ENCODE results near the gene SCD5.
"Not testable (repeated sequence)": the region's sequence is repeated elsewhere in the genome, so short reads cannot be mapped to it uniquely, and the experiment has no call there.

The SCD5 gene

GRCh38 chr4:82798168-82799005 is at the start of gene SCD5:
Gene SCD5, minus strand, starts transcription at chr4:82798796. Its CDS starts 259 bp downstream, at chr4:82798537.
- Histone ChIP-seq H3K4me3 (ENCODE audit: low read depth, low read length) (peak within 1 kb of the TSS; percentile 64), H3K9me3 (ENCODE audit: control insufficient read depth, insufficient read depth, low read length) (no peaks in the 10 kb centered on the region), H3K36me3 (ENCODE audit: control insufficient read depth, insufficient read depth, low read length) (no peaks in the 10 kb centered on the region), H3K4me1 (ENCODE audit: control insufficient read depth, insufficient read depth, low read length) (peaks cover 13% of the 10 kb centered on the region), H3K27ac (ENCODE audit: low read depth, low read length) (no peak within 1 kb of the TSS), H3K9ac (ENCODE audit: low read depth, low read length) (no peak within 1 kb of the TSS), H3K27me3 (ENCODE audit: control insufficient read depth, insufficient read depth, low read length) (peaks cover 100% of the 10 kb centered on the region)

- Histone ChIP-seq H3K9me3 (ENCODE audit: control insufficient read depth, insufficient read depth, low read length) (no peaks in the 10 kb centered on the region), H3K36me3 (ENCODE audit: control insufficient read depth, insufficient read depth, low read length) (peaks cover 79% of the 10 kb centered on the region), H3K9ac (ENCODE audit: low read depth, low read length) (no peak overlapping the region), H3K27me3 (ENCODE audit: control insufficient read depth, insufficient read depth, low read length) (no peaks in the 10 kb centered on the region), H3K4me1 (ENCODE audit: control insufficient read depth, insufficient read depth, low read length) (no peaks in the 10 kb centered on the region), H3K4me3 (ENCODE audit: low read depth, low read length) (no peak overlapping the region), H3K27ac (ENCODE audit: low read depth, low read length) (no peak overlapping the region)
Observed at GRCh38 chr4:82842593-82842992, 44.0 kb upstream of the SCD5 start.

GRCh38 chr4:82839624-82840023 is 41.0 kb upstream of the SCD5 start:
- no peak overlapping the region for H3K27ac ChIP-seq (ENCODE audit: low read depth, low read length)
- H3K9me3 ChIP-seq (ENCODE audit: control insufficient read depth, insufficient read depth, low read length): no peaks in the 10 kb centered on the region
- no peaks in the 10 kb centered on the region for H3K27me3 ChIP-seq (ENCODE audit: control insufficient read depth, insufficient read depth, low read length)
- H3K4me3 ChIP-seq (ENCODE audit: low read depth, low read length): no peak overlapping the region
- no peak overlapping the region for H3K9ac ChIP-seq (ENCODE audit: low read depth, low read length)
- peaks cover 66% of the 10 kb centered on the region for H3K36me3 ChIP-seq (ENCODE audit: control insufficient read depth, insufficient read depth, low read length)
- no peaks in the 10 kb centered on the region for H3K4me1 ChIP-seq (ENCODE audit: control insufficient read depth, insufficient read depth, low read length)

GRCh38 chr4:82833696-82834313 is 35.2 kb upstream of the SCD5 start:
- Histone ChIP-seq H3K36me3 (ENCODE audit: control insufficient read depth, insufficient read depth, low read length) (peaks cover 54% of the 10 kb centered on the region), H3K9me3 (ENCODE audit: control insufficient read depth, insufficient read depth, low read length) (no peaks in the 10 kb centered on the region), H3K4me3 (ENCODE audit: low read depth, low read length) (no peak overlapping the region), H3K27me3 (ENCODE audit: control insufficient read depth, insufficient read depth, low read length) (no peaks in the 10 kb centered on the region), H3K9ac (ENCODE audit: low read depth, low read length) (no peak overlapping the region), H3K4me1 (ENCODE audit: control insufficient read depth, insufficient read depth, low read length) (no peaks in the 10 kb centered on the region), H3K27ac (ENCODE audit: low read depth, low read length) (no peak overlapping the region)

- not testable (repeated sequence) for H3K27me3 ChIP-seq (ENCODE audit: control insufficient read depth, insufficient read depth, low read length); H3K9ac ChIP-seq (ENCODE audit: low read depth, low read length); H3K4me1 ChIP-seq (ENCODE audit: control insufficient read depth, insufficient read depth, low read length); H3K9me3 ChIP-seq (ENCODE audit: control insufficient read depth, insufficient read depth, low read length); H3K27ac ChIP-seq (ENCODE audit: low read depth, low read length); H3K4me3 ChIP-seq (ENCODE audit: low read depth, low read length)
- H3K36me3 ChIP-seq (ENCODE audit: control insufficient read depth, insufficient read depth, low read length): peaks cover 54% of the 10 kb centered on the region
Observed at GRCh38 chr4:82833060-82833459, 34.5 kb upstream of the SCD5 start.

- no peak overlapping the region for H3K4me3 ChIP-seq (ENCODE audit: low read depth, low read length)
- H3K27me3 ChIP-seq (ENCODE audit: control insufficient read depth, insufficient read depth, low read length): no peaks in the 10 kb centered on the region
- H3K9me3 ChIP-seq (ENCODE audit: control insufficient read depth, insufficient read depth, low read length): no peaks in the 10 kb centered on the region
- no peak overlapping the region for H3K27ac ChIP-seq (ENCODE audit: low read depth, low read length)
- peaks cover 97% of the 10 kb centered on the region for H3K36me3 ChIP-seq (ENCODE audit: control insufficient read depth, insufficient read depth, low read length)
- no peaks in the 10 kb centered on the region for H3K4me1 ChIP-seq (ENCODE audit: control insufficient read depth, insufficient read depth, low read length)
- H3K9ac ChIP-seq (ENCODE audit: low read depth, low read length): no peak overlapping the region
Observed at GRCh38 chr4:82825425-82825824, 26.8 kb upstream of the SCD5 start.

GRCh38 chr4:82823062-82823461 is 24.5 kb upstream of the SCD5 start:
- H3K27ac ChIP-seq (ENCODE audit: low read depth, low read length): no peak overlapping the region
- H3K4me1 ChIP-seq (ENCODE audit: control insufficient read depth, insufficient read depth, low read length): no peaks in the 10 kb centered on the region
- no peak overlapping the region for H3K9ac ChIP-seq (ENCODE audit: low read depth, low read length)
- H3K36me3 ChIP-seq (ENCODE audit: control insufficient read depth, insufficient read depth, low read length): peaks cover 95% of the 10 kb centered on the region
- H3K4me3 ChIP-seq (ENCODE audit: low read depth, low read length): no peak overlapping the region
- H3K9me3 ChIP-seq (ENCODE audit: control insufficient read depth, insufficient read depth, low read length): no peaks in the 10 kb centered on the region
- H3K27me3 ChIP-seq (ENCODE audit: control insufficient read depth, insufficient read depth, low read length): no peaks in the 10 kb centered on the region

- no peak overlapping the region for H3K9ac ChIP-seq (ENCODE audit: low read depth, low read length)
- no peaks in the 10 kb centered on the region for H3K27me3 ChIP-seq (ENCODE audit: control insufficient read depth, insufficient read depth, low read length)
- H3K27ac ChIP-seq (ENCODE audit: low read depth, low read length): no peak overlapping the region
- H3K4me1 ChIP-seq (ENCODE audit: control insufficient read depth, insufficient read depth, low read length): no peaks in the 10 kb centered on the region
- H3K9me3 ChIP-seq (ENCODE audit: control insufficient read depth, insufficient read depth, low read length): no peaks in the 10 kb centered on the region
- H3K36me3 ChIP-seq (ENCODE audit: control insufficient read depth, insufficient read depth, low read length): peaks cover 76% of the 10 kb centered on the region
- no peak overlapping the region for H3K4me3 ChIP-seq (ENCODE audit: low read depth, low read length)
Observed at GRCh38 chr4:82820689-82821088, 22.1 kb upstream of the SCD5 start.

GRCh38 chr4:82818664-82819662 is 20.4 kb upstream of the SCD5 start:
- Histone ChIP-seq H3K4me3 (ENCODE audit: low read depth, low read length) (no peak overlapping the region), H3K36me3 (ENCODE audit: control insufficient read depth, insufficient read depth, low read length) (peaks cover 59% of the 10 kb centered on the region), H3K9me3 (ENCODE audit: control insufficient read depth, insufficient read depth, low read length) (no peaks in the 10 kb centered on the region), H3K4me1 (ENCODE audit: control insufficient read depth, insufficient read depth, low read length) (no peaks in the 10 kb centered on the region), H3K9ac (ENCODE audit: low read depth, low read length) (no peak overlapping the region), H3K27me3 (ENCODE audit: control insufficient read depth, insufficient read depth, low read length) (peaks cover 14% of the 10 kb centered on the region), H3K27ac (ENCODE audit: low read depth, low read length) (no peak overlapping the region)

- not testable (repeated sequence) for H3K9me3 ChIP-seq (ENCODE audit: control insufficient read depth, insufficient read depth, low read length)
- peaks cover 39% of the 10 kb centered on the region for H3K36me3 ChIP-seq (ENCODE audit: control insufficient read depth, insufficient read depth, low read length)
Observed at GRCh38 chr4:82816874-82817273, 18.3 kb upstream of the SCD5 start.

More at GRCh38 chr4:82816874-82817273, 18.3 kb upstream of the SCD5 start:
- not testable (repeated sequence) for H3K27ac ChIP-seq (ENCODE audit: low read depth, low read length); H3K4me3 ChIP-seq (ENCODE audit: low read depth, low read length); H3K4me1 ChIP-seq (ENCODE audit: control insufficient read depth, insufficient read depth, low read length); H3K9ac ChIP-seq (ENCODE audit: low read depth, low read length)
- H3K27me3 ChIP-seq (ENCODE audit: control insufficient read depth, insufficient read depth, low read length): peaks cover 33% of the 10 kb centered on the region

Measured in HUES48 (cell line).